Skeletal muscle satellite cell (primary cell): Measurements from ENCODE around the gene PRRT1B.

Experiments used
- H3K27me3 ChIP-seq: 2 replicates; pipeline ENCODE4 v1.7.0; 2013; ENCODE audit warnings: low read length; ENCODE audit not compliant: control insufficient read depth, insufficient read depth
- H3K36me3 ChIP-seq: 2 replicates; pipeline ENCODE4 v1.7.0; 2013; ENCODE audit warnings: mild to moderate bottlenecking, control low read depth, low read length; ENCODE audit not compliant: insufficient read depth
- H3K4me1 ChIP-seq: 2 replicates; pipeline ENCODE4 v1.7.0; 2013; ENCODE audit warnings: low read length; ENCODE audit not compliant: control insufficient read depth, insufficient read depth
- H3K4me2 ChIP-seq: 2 replicates; pipeline ENCODE4 v1.7.0; 2013; ENCODE audit warnings: mild to moderate bottlenecking, low read length
- H3K4me3 ChIP-seq: 2 replicates; pipeline ENCODE4 v1.7.0; 2013; ENCODE audit warnings: low read length
- H3K9ac ChIP-seq: 2 replicates; pipeline ENCODE4 v1.7.0; 2013; ENCODE audit warnings: mild to moderate bottlenecking, low read depth, low read length, moderate library complexity
- H3K9me3 ChIP-seq: replicated peaks from 2 replicates; pipeline ENCODE4 v1.7.0; 2013; ENCODE audit warnings: mild to moderate bottlenecking, control low read depth, low read length

PRRT1B gene

GRCh38 chr9:131577005-131578000, 32.0 kb downstream of the PRRT1B start:
- no peaks in the 10 kb centered on the region for H3K9me3 ChIP-seq
- no peaks in the 10 kb centered on the region for H3K4me1 ChIP-seq
- no peak overlapping the region for H3K4me2 ChIP-seq
- H3K9ac ChIP-seq, result no peak overlapping the region
- peaks cover 38% of the 10 kb centered on the region for H3K36me3 ChIP-seq
- no peak overlapping the region for H3K4me3 ChIP-seq
- H3K27me3 ChIP-seq, result no peaks in the 10 kb centered on the region

GRCh38 chr9:131578021-131578420, 32.7 kb downstream of the PRRT1B start:
- H3K36me3 ChIP-seq, result peaks cover 38% of the 10 kb centered on the region
- H3K27me3 ChIP-seq, result no peaks in the 10 kb centered on the region
- H3K4me1 ChIP-seq, result no peaks in the 10 kb centered on the region
- H3K9me3 ChIP-seq, result no peaks in the 10 kb centered on the region
- no peak overlapping the region for H3K4me2 ChIP-seq
- H3K9ac ChIP-seq, result no peak overlapping the region
- no peak overlapping the region for H3K4me3 ChIP-seq

GRCh38 chr9:131578731-131579504, 33.6 kb downstream of the PRRT1B start:
- H3K9me3 ChIP-seq, result no peaks in the 10 kb centered on the region
- no peak overlapping the region for H3K4me3 ChIP-seq
- no peaks in the 10 kb centered on the region for H3K27me3 ChIP-seq
- H3K36me3 ChIP-seq, result peaks cover 40% of the 10 kb centered on the region
- no peaks in the 10 kb centered on the region for H3K4me1 ChIP-seq
- no peak overlapping the region for H3K9ac ChIP-seq
- H3K4me2 ChIP-seq, result no peak overlapping the region

- no peaks in the 10 kb centered on the region for H3K27me3 ChIP-seq
- H3K36me3 ChIP-seq, result peaks cover 49% of the 10 kb centered on the region
- no peaks in the 10 kb centered on the region for H3K9me3 ChIP-seq
- H3K4me1 ChIP-seq, result no peaks in the 10 kb centered on the region
- H3K4me3 ChIP-seq, result no peak overlapping the region
- H3K9ac ChIP-seq, result no peak overlapping the region
- H3K4me2 ChIP-seq, result no peak overlapping the region
Measured at GRCh38 chr9:131579789-131580211, 34.5 kb downstream of the PRRT1B start.

- Histone ChIP-seq H3K9ac (no peak overlapping the region), H3K4me3 (no peak overlapping the region), H3K4me2 (no peak overlapping the region), H3K4me1 (no peaks in the 10 kb centered on the region), H3K9me3 (no peaks in the 10 kb centered on the region), H3K36me3 (peaks cover 52% of the 10 kb centered on the region), H3K27me3 (no peaks in the 10 kb centered on the region)
Measured at GRCh38 chr9:131580358-131580757, 35.0 kb downstream of the PRRT1B start.

GRCh38 chr9:131582056-131582455, 36.7 kb downstream of the PRRT1B start:
- Histone ChIP-seq H3K4me1 (no peaks in the 10 kb centered on the region), H3K27me3 (no peaks in the 10 kb centered on the region), H3K4me3 (no peak overlapping the region), H3K9ac (no peak overlapping the region), H3K4me2 (no peak overlapping the region), H3K36me3 (peaks cover 47% of the 10 kb centered on the region), H3K9me3 (no peaks in the 10 kb centered on the region)

- H3K9me3 ChIP-seq, result no peaks in the 10 kb centered on the region
- no peaks in the 10 kb centered on the region for H3K4me1 ChIP-seq
- no peak overlapping the region for H3K9ac ChIP-seq
- no peaks in the 10 kb centered on the region for H3K27me3 ChIP-seq
- peaks cover 51% of the 10 kb centered on the region for H3K36me3 ChIP-seq
- H3K4me2 ChIP-seq, result no peak overlapping the region
- no peak overlapping the region for H3K4me3 ChIP-seq
Measured at GRCh38 chr9:131582466-131583336, 37.4 kb downstream of the PRRT1B start.

GRCh38 chr9:131583337-131583645, 38.0 kb downstream of the PRRT1B start:
- Histone ChIP-seq H3K36me3 (peaks cover 52% of the 10 kb centered on the region), H3K9ac (no peak overlapping the region), H3K9me3 (no peaks in the 10 kb centered on the region), H3K4me1 (no peaks in the 10 kb centered on the region), H3K27me3 (no peaks in the 10 kb centered on the region), H3K4me2 (no peak overlapping the region), H3K4me3 (no peak overlapping the region)

- Histone ChIP-seq H3K4me3 (no peak overlapping the region), H3K36me3 (peaks cover 56% of the 10 kb centered on the region), H3K9ac (no peak overlapping the region), H3K4me2 (no peak overlapping the region), H3K9me3 (no peaks in the 10 kb centered on the region), H3K4me1 (no peaks in the 10 kb centered on the region), H3K27me3 (no peaks in the 10 kb centered on the region)
Measured at GRCh38 chr9:131583836-131584555, 38.7 kb downstream of the PRRT1B start.

- H3K4me1 ChIP-seq, result no peaks in the 10 kb centered on the region
- H3K4me2 ChIP-seq, result no peak overlapping the region
- no peak overlapping the region for H3K4me3 ChIP-seq
- no peaks in the 10 kb centered on the region for H3K27me3 ChIP-seq
- H3K9ac ChIP-seq, result no peak overlapping the region
- H3K36me3 ChIP-seq, result peaks cover 53% of the 10 kb centered on the region
- H3K9me3 ChIP-seq, result no peaks in the 10 kb centered on the region
Measured at GRCh38 chr9:131584858-131585257, 39.5 kb downstream of the PRRT1B start.
